ENCODE measurements around the gene SALL2. TPM values are rescaled to one million over a fixed set of nuclear protein-coding genes. Genes with fewer than 3 reads are reported as not detected.

SALL2 gene
- total and polyA plus RNA-seq, 2 of the 8 experiments (the other 6 are each of a cell fraction or from before 2014, with no cell fraction given) = 310 to 360 TPM

DNA sequence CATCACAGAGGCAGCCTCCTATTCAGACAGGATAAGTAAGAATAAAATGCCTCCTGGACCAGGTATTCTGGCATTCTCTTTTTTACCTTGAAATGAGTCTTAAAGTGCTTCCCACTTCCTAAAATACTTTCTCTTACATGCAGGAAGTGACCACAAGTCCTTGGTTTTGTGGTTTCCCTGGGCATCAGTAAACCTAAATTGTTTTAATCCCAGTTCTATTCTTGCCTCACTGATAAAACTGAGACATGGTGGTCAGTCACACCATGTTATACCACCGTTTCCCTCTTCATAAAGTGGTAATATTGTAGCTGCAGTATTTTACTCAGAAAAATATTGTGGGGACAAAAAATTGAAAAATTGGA is 1.2 kb upstream of the SALL2 start (continued):
- TF ChIP-seq, protein P1, sequence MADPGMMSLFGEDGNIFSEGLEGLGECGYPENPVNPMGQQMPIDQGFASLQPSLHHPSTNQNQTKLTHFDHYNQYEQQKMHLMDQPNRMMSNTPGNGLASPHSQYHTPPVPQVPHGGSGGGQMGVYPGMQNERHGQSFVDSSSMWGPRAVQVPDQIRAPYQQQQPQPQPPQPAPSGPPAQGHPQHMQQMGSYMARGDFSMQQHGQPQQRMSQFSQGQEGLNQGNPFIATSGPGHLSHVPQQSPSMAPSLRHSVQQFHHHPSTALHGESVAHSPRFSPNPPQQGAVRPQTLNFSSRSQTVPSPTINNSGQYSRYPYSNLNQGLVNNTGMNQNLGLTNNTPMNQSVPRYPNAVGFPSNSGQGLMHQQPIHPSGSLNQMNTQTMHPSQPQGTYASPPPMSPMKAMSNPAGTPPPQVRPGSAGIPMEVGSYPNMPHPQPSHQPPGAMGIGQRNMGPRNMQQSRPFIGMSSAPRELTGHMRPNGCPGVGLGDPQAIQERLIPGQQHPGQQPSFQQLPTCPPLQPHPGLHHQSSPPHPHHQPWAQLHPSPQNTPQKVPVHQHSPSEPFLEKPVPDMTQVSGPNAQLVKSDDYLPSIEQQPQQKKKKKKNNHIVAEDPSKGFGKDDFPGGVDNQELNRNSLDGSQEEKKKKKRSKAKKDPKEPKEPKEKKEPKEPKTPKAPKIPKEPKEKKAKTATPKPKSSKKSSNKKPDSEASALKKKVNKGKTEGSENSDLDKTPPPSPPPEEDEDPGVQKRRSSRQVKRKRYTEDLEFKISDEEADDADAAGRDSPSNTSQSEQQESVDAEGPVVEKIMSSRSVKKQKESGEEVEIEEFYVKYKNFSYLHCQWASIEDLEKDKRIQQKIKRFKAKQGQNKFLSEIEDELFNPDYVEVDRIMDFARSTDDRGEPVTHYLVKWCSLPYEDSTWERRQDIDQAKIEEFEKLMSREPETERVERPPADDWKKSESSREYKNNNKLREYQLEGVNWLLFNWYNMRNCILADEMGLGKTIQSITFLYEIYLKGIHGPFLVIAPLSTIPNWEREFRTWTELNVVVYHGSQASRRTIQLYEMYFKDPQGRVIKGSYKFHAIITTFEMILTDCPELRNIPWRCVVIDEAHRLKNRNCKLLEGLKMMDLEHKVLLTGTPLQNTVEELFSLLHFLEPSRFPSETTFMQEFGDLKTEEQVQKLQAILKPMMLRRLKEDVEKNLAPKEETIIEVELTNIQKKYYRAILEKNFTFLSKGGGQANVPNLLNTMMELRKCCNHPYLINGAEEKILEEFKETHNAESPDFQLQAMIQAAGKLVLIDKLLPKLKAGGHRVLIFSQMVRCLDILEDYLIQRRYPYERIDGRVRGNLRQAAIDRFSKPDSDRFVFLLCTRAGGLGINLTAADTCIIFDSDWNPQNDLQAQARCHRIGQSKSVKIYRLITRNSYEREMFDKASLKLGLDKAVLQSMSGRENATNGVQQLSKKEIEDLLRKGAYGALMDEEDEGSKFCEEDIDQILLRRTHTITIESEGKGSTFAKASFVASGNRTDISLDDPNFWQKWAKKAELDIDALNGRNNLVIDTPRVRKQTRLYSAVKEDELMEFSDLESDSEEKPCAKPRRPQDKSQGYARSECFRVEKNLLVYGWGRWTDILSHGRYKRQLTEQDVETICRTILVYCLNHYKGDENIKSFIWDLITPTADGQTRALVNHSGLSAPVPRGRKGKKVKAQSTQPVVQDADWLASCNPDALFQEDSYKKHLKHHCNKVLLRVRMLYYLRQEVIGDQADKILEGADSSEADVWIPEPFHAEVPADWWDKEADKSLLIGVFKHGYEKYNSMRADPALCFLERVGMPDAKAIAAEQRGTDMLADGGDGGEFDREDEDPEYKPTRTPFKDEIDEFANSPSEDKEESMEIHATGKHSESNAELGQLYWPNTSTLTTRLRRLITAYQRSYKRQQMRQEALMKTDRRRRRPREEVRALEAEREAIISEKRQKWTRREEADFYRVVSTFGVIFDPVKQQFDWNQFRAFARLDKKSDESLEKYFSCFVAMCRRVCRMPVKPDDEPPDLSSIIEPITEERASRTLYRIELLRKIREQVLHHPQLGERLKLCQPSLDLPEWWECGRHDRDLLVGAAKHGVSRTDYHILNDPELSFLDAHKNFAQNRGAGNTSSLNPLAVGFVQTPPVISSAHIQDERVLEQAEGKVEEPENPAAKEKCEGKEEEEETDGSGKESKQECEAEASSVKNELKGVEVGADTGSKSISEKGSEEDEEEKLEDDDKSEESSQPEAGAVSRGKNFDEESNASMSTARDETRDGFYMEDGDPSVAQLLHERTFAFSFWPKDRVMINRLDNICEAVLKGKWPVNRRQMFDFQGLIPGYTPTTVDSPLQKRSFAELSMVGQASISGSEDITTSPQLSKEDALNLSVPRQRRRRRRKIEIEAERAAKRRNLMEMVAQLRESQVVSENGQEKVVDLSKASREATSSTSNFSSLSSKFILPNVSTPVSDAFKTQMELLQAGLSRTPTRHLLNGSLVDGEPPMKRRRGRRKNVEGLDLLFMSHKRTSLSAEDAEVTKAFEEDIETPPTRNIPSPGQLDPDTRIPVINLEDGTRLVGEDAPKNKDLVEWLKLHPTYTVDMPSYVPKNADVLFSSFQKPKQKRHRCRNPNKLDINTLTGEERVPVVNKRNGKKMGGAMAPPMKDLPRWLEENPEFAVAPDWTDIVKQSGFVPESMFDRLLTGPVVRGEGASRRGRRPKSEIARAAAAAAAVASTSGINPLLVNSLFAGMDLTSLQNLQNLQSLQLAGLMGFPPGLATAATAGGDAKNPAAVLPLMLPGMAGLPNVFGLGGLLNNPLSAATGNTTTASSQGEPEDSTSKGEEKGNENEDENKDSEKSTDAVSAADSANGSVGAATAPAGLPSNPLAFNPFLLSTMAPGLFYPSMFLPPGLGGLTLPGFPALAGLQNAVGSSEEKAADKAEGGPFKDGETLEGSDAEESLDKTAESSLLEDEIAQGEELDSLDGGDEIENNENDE (IDR thresholded peaks at IDR 0.05; ENCODE audit: insufficient replicate concordance, low read length) = peak; percentile 3
- TF ChIP-seq CTBP2 (IDR thresholded peaks at IDR 0.05; ENCODE audit: borderline replicate concordance, insufficient read depth, insufficient read length, low read length) (no peak), POU5F1 (IDR thresholded peaks at IDR 0.05; ENCODE audit: low read depth, low read length) (no peak)
